ENCODE data around the gene PACRG.
"Not testable (repeated sequence)": the region's sequence is repeated elsewhere in the genome, so short reads cannot be mapped to it uniquely, and the experiment has no call there.

The PACRG gene

GRCh38 chr6:163301726-163302635 lies 574.2 kb downstream of the PACRG start:
- DNase-seq, result no peak

DNA sequence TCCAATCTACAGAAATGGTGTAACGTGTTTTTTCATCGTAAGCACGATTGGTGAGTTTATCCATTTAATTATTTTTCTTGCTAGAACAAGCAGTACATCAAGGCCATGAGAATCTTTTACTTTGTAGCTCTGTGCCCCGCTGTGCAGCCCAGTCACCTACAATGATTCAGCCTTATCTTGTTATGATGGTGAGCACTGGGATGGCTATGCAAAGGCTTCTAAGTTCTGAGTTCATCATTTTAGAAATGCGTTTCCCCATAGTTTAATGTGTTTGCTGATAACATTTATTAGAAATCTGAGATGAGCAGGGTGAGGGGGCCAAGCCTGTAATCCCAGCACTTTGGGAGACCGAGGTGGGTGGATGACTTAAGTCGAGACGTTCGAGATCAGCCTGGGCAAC lies 575.0 kb downstream of the PACRG start:
- DNase-seq, result no peak

GRCh38 chr6:163306000-163306399 lies 578.2 kb downstream of the PACRG start:
- no peak for DNase-seq

- DNase-seq, result no peak
These were observed 581.1 kb downstream of the PACRG start for GRCh38 chr6:163308629-163309440.

DNA sequence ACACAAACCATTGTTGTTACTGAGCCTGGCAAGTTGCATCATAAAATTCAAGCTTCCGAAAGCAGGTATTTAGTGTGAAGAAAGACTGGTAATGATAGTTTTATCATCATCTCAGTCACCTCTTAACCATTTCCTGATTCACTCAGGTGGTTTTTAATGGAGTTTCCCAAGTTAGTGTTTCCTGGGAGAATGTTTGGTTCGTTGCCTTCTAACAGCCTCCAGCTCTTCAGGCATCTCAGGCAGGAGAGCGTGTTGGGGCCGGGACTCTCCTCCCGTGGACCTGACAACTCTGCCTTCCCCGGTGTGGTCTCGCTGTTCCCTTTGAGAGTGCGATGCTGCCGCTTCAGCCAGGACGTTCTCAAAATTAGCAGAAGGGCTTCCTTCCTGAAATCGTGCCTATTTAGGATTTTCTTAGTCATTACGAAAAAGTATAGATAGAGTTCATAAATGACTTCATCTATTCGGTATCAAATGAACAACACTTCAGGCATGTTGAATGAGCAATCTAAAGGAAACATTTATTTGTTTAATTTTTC lies 581.8 kb downstream of the PACRG start:
- DNase-seq, result no peak

DNA sequence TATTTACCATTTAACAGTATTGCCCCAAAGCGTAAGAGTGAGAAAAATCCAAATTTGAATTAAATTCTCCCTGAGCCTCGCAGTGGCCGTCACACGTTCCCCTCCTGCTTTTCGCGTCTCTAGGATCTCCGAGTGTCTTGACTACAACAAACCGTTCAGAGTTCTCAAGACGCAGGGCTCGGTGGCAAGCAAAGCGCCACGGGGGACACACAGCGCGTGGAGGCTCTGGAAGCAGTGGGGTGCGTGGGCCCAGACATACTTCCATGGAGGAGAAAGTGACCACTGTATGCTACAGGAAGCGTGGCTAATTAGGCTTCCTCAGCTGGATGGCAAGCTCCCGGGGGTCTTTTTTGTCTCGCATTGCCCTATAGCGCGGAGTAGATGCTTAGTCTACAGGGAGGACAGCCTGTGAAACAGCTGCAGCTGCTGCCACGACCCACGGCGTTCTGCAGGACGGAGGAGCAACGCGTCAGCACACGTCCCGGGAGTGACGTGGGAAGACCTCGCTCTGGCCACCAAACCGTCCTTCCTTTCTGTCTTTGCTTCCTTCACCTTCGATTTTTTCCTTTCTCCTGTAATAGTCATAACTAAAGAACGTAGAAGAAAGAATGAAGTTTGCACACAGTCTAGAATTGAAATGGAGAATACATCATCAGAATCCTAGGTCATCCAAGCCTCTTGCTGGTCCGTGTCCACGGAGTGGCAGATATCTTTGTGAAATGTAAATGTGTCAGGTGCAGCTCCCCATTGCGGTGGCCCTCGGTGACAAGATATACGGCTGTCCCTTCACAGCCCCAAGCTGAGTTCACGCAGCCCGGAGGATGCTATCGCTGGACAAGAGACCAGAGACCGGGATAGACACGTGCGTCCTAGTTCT lies 582.6 kb downstream of the PACRG start:
- no peak for DNase-seq

DNA sequence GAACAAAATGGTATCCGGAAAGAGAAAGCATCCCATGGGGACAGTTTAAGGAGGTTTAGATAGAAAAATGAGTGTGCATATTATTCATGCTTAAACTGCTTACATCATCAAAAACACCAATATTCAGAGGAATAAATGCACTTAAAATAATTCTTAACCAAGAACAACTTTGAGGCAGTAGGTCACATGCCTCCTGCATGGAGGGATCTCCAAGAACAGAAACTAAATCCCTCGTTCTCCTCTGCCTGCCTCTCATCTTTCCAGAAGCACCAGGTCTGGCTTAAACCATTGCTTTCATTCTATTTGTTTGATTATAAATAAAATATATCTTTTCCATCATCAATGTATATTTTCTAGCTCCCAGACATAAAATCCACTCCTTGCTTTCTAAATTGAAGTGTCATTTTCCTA lies 583.2 kb downstream of the PACRG start:
- no peak for DNase-seq

GRCh38 chr6:163311830-163312229 lies 584.1 kb downstream of the PACRG start:
- no peak for DNase-seq

DNA sequence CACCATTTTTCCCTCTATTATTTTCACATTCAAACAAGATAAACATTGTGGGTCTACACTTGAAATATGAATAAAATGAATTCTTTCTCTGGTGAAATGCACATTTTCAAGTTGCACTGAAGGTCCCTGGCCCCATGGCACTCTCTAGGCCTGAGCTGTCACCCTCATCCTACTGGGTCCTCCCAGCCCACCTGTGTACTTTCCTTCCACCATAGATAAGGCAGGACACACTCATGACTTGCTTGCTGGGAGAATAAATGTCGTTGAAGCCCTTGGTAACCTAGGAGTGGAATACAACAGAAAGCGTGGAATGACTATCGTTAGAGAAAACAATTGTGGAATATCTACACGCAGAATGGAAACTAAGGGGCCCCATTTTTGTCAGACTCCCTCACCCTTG lies 585.8 kb downstream of the PACRG start:
- no peak for DNase-seq

- no peak for DNase-seq
These were observed 586.2 kb downstream of the PACRG start for GRCh38 chr6:163313981-163314380.

- DNase-seq, result no peak
These were observed 587.2 kb downstream of the PACRG start for GRCh38 chr6:163314791-163315470.

GRCh38 chr6:163316866-163317495 lies 589.2 kb downstream of the PACRG start:
- not testable (repeated sequence) for DNase-seq

GRCh38 chr6:163318071-163318786 lies 590.5 kb downstream of the PACRG start:
- no peak for DNase-seq

- DNase-seq, result no peak
These were observed 592.0 kb downstream of the PACRG start for GRCh38 chr6:163319609-163320366.

DNA sequence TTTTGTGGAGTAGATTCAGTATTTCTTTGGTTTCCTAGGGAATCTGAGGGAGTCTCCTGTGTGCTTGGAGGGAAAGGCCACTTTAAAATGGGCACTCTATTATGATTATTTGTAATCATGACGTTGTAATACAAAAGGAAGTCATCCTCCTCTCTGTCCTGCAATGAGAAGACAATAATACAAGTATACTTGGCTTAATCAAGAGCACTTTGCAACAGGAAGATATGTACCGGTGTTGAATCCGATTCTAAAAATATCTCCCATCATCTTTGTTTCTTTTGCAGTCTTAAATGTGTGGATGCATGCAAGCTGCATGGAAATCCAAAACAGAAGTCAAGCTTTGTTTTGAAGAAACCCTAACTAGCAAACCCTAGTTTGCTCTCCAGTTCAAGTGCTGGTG lies 592.6 kb downstream of the PACRG start:
- no peak for DNase-seq

GRCh38 chr6:163320804-163321203 lies 593.0 kb downstream of the PACRG start:
- DNase-seq, result no peak

DNA sequence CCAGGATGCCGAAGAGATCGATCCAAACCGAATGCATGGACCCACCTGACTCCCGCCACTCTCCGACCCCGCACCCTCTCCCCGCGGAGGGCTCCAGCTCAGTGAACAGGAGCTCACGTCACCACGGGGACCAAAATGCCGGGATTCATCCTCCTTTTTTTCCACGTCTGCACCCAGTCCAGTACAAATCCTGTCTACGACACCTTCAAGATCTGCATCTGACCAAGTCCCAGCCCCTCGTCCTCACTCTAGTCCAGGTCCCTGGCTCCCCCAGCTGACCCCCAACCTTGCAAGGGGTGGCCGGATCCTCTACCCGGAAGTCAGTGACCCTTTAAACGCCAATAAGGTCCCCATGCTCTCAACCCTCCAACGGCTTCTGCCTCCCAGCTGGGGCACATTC lies 593.9 kb downstream of the PACRG start:
- no peak for DNase-seq

DNA sequence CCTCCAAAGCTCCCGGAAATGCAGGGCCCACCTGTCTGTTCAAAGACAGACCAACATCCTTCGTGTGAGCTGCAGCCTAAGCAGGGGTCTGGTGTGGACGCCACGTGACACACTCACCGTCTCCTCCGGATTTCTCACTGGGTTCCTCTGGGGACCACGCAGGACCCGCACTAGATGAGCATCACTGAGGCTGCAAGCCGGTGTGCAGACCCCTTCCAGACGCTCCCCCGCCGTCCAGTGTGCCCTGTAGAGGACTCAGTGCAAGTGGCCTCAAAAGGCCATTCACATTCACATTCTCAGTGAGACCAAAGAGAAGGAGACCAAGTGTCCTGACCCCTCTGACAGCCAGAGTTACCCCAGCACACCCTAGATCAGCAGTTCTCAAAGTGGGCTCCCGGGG lies 595.5 kb downstream of the PACRG start:
- DNase-seq, result no peak

DNA sequence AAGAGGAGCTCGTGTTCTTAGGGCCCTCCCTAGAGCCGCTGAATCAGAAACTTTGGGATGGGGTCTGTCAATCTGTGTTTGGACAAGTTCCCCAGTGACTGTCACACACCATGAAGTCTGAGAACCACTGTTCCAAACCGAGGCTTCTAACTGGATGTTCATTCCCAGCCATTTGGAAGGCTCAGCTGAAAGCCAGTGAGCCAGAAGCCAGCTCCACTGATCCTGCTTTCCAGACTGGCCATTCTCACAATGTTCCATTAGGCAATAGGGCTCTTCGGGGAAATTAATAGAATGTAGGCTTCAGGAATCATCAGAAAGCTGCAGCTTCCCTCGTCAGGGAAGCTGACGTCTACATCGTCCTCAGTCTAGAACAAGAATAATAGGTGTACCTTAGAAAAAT lies 595.9 kb downstream of the PACRG start:
- DNase-seq, result no peak

GRCh38 chr6:163324326-163324687 lies 596.5 kb downstream of the PACRG start:
- no peak for DNase-seq
